ENCODE results near the gene ATAD5.
"Not testable (repeated sequence)": the region's sequence is repeated elsewhere in the genome, so short reads cannot be mapped to it uniquely, and the experiment has no call there.

Gene ATAD5

GRCh38 chr17:30824002-30824355 lies 7.8 kb upstream of the ATAD5 start:
- peak; percentile 61 for DNase-seq (ENCODE audit: low spot score)

DNA sequence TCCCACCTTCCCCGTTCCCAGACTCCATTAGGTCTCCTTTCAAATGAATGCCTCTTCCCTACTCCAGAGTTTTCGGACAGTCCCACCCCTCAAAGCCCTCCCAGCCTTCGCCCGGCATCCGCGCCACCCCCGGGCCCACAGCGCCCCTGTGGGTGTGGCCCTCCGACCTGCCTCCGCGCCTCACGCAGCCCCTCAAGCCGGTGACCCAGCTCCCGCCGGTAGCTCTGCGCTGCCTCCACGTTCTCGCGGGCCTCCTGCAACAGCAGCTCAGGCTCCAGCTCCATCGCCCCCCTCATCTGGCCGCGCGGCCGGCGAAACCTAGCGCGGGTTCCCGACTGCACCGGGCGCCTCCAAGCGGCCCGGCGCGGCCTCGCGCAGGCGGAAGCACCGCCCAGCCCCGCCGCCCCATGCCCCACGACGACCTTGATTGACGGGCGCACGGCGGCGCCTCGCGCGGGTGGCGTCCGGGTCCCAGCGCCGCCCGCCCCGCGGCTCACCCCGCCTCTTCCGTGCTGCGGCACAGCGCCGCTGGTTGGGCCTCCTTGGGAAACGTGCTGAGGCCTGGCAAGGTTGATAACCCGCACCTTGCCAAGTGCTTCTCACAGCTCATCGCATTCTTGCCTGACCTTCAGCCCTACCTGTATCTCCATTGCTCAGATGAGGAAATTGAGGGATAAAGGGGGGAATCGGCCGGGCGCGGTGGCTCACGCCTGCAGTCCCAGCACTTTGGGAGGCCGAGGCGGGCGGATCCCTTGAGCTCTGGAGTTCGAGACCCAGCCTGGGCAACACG lies 7.2 kb upstream of the ATAD5 start, which contains the start of gene CRLF3:
Gene CRLF3 (minus strand): TSS at position 337 of the 790 bp plus-strand sequence. CDS start 41 bp downstream, at position 296.
- peak; percentile 94 for DNase-seq (ENCODE audit: low spot score)

DNA sequence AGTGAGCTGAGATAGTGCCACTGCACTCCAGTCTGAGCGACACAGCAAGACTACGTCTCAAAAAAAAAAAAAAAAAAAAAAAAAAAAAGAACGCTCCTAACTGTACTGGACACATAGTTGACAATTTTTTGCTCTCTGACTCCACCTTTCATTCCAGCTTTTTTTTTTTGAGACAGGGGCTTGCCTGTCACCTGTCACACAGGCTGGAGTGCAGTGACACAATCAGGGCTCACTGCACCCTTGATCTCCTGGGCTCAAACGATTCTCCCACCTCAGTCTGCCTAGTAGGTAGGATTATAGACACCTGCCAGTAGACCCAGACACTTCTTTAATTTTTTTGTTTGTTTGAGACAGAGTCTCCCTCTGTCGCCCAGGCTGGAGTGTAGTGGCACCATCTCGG lies 4.7 kb upstream of the ATAD5 start:
- no peak for DNase-seq (ENCODE audit: low spot score)

DNA sequence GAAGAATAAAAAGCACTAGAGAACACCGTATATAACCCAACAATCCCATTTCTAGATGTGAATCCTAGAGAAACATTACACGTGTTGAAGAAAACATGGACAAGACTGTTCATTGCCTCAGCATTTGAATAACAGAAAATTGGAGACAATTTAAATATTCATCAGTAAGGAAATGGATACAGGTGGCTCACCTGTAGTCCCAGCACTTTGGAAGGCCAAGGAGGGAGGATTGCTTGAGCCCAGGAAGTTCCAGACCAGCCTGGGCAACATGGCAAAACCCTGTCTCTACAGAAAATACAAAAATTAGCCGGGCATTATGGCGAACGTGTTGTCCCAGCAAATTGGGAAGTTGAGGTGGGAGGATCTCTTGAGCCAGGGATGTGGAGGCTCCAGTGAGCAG lies 2.7 kb upstream of the ATAD5 start:
- DNase-seq (ENCODE audit: low spot score) = no peak

DNA sequence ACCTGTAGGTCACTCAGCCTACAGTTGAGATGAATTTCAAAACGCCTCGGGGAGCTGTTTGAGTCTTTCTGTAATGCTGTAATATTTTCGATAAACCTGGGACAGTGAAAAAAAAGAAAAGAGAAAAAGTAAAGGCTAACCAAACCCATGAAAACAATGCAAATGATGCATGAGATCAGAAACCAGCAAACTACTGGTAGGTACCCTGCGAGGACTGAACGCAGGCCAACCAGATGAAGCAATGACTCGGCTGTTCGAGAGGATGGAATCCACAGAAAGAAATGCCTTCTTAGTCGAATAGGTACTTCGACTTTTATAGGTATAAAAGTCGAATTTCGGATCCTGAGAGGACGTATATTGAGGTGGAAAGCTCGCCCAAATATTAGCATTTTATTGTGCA lies 509 bp upstream of the ATAD5 start:
- DNase-seq (ENCODE audit: low spot score) = peak; percentile 56

- peak; percentile 34 for DNase-seq (ENCODE audit: low spot score)
Observed at GRCh38 chr17:30832438-30833124, 815 bp downstream of the ATAD5 start.

DNA sequence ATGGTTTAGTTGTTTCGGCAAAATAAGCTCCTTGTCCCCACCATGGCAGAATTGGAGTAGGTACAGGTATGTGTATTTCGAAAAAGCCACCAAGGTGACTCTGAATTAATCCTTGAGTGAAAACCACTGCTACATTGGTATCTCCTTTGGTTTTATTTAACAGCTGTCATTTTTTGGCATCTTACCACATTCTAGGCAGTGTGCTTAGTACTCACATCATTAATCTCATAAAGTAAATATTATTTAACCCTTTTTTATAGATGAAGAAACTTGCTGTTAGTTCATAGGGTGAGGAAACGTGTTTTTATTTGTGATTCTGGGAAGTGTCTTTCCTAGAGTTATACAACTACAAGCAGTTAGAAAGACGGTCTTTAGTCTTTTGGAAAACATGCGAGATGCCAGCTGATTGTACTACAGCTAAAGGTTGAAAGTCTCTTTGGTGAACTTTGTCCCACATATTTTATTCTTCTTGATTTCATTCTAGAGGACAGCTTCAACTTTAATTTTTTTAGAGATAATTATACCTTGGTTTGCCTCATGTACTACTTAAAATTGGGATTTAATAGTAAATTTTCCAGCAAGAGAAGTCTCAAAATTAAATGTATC lies 6.5 kb downstream of the ATAD5 start:
- no peak for DNase-seq (ENCODE audit: low spot score)

DNA sequence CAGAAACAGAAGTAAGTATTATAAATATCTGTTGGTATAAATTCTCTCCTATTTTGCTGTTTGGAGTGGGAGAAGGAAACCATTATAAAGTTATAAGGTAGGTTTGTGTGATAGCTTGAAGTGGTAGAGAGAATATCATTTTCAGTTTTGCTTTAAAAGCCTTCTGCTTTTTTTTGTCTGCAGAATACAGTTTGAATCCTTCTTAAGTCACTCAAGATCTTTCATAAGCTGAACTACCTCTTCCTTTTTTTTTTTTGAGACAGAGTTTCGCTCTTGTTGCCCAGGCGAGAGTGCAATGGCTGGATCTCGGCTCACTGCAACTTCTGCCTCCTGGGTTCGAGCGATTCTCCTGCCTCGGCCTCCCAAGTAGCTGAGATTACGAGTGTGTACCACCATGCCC lies 9.0 kb downstream of the ATAD5 start:
- DNase-seq (ENCODE audit: low spot score) = no peak

DNA sequence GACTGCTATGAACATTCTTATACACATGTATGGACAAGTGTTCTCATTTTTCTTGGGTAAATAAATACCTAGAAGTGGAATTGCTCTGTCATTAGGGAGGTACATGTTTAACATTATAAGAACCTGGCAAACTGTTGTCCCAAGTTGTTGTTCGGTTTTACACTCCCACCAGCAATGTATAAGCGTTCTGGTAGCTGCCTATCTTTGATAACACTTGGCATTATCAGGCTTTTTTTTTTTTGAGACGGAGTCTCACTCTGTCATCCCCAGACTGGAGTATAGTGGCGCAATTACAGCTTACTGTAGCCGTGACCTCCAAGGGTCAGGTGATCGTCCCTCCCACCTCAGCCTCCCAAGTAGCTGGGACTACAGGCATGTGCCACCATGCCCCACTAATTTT lies 16.3 kb downstream of the ATAD5 start:
- DNase-seq (ENCODE audit: low spot score) = no peak

GRCh38 chr17:30854146-30854545 lies 22.4 kb downstream of the ATAD5 start:
- no peak for DNase-seq (ENCODE audit: low spot score)

DNA sequence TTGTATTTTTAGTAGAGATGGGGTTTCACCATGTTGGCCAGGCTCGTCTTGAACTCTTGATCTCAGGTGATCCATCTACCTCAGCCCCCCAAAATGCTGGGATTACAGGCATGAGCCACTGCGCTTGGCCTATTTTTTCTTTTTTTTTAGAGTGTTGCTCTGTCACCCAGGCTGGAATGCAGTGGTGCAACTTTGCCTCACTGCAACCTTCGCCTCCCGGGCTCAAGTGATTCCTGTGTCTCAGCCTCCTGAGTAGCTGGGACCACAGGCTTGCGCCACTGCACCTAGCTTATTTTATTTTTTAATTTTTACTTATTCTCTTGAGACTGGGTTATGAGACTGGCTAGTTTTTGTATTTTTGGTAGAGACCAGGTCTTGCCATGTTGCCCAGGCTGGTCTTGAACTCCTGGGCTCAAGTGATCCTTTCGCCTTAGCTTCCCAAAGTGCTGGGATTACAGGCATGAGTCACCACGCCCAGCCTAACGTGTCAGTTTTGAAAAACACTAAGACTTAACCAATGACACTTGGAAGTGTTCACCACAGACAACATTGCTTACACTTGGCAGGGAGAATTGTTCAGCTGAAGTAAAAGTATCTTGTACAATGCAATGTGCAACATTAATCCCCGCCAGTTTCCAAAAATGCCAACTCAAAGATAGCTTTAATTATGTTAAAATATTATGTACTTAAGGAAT lies 26.9 kb downstream of the ATAD5 start:
- no peak for DNase-seq (ENCODE audit: low spot score)

DNA sequence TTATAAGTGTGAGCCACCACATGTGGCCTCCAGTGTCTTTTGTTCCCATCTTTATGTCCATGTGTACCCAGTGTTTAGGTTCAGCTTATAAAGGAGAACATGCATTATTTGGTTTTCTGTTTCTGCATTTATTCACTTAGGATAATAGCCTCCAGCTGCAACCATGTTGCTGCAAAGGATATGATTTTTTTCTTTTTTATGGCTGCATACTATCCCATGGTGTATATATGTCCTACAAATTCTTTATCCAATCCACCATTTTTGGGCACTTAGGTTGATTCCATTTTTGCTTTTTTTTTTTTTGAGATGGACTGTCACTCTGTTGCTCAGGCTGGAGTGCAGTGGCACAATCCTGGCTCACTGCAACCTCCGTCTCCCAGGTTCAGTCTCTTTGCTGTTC lies 32.9 kb downstream of the ATAD5 start:
- no peak for DNase-seq (ENCODE audit: low spot score)

DNA sequence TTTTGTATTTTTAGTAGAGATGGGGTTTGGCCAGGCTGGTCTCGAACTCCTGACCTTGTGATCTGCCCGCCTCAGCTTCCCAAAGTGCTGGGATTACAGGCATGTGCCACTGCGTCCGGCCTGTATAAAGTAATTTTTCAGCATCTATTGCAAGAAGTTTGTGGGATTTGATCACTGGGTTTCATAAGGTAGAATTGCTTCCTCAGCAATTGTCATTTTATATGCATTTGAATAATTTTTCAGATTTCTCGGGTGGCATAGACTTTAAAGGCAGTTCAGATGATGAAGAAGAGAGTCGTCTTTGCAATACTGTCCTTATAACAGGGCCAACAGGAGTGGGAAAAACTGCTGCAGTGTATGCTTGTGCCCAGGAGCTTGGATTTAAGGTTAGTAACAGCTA lies 37.2 kb downstream of the ATAD5 start:
- no peak for DNase-seq (ENCODE audit: low spot score)

DNA sequence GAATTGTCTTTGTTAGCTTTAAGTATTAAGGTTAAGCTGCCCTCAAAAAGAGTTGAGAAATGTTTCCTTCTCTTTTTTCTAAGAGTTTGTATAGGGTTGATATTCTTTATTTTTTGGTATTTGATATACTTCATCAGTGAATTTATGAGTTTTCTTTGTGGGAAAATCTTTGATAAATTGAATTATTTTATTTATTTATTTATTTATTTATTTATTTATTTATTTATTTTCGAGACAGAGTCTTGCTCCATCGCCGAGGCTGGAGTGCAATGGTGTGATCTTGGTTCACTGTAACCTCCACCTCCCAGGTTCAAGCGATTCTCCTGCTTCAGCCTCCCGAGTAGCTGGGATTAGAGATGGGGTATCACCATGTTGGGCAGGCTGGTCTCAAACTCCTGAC lies 54.4 kb downstream of the ATAD5 start:
- no peak for DNase-seq (ENCODE audit: low spot score)

DNA sequence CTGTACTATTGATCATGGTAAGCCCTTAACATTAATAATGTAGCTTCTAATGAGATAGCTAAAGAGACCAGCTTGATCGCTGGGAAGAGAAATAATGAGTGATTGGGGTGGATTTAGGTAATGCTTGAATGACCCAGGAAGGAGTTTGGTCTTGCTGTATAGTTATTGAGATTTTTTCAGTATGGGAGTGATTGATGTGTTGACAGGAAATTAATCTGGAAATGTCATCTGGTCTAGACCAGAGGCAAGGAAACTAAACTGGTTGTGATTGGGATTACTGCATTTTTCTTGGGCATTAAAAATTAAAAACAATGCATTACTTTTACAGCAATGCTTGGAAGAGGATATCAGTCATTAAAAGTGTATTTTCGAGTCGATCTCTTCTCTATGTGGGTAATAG lies 62.5 kb downstream of the ATAD5 start:
- no peak for DNase-seq (ENCODE audit: low spot score)

DNA sequence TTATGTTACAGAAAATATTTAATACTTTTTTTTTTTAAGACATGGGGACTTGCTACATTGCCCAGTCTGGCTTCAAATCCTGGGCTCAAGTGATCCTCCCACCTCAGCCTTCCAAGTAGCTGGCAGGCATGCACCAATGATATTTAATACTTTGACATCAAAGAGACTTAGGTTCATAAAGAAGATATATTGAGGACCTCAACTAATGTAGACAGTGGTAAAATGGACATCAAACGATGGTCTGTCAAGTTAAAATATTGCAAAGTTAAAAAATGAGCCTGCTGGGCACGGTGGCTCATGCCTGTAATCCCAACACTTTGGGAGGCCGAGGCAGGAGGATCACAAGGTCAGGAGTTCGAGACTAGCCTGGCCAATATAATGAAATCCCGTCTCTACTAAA lies 65.5 kb downstream of the ATAD5 start:
- DNase-seq (ENCODE audit: low spot score) = no peak

DNA sequence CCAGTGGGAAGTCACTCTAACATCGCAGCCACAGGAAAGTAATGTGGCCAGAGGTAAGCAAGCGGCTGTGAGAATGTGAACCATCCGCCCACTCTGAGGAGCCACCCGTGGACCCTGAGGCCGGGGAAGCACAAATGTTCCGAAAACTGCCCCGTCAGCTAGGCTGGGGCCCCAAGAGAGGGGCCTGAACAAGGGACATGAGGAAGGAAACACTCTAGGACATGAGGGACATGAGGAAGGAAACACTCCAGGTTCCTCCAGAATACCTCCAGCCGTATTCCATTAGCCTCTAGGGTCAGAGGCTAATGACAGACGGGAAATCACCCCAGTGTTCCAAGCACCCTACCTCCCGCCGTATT lies 74.0 kb downstream of the ATAD5 start:
- peak; percentile 37 for DNase-seq (ENCODE audit: low spot score)

- peak; percentile 95 for DNase-seq (ENCODE audit: low spot score)
Observed at GRCh38 chr17:30906101-30906911, 74.5 kb downstream of the ATAD5 start, which contains the start of gene TEFM. TSS of gene TEFM (minus strand) at chr17:30906238. CDS start at chr17:30906198, 40 bp downstream.

DNA sequence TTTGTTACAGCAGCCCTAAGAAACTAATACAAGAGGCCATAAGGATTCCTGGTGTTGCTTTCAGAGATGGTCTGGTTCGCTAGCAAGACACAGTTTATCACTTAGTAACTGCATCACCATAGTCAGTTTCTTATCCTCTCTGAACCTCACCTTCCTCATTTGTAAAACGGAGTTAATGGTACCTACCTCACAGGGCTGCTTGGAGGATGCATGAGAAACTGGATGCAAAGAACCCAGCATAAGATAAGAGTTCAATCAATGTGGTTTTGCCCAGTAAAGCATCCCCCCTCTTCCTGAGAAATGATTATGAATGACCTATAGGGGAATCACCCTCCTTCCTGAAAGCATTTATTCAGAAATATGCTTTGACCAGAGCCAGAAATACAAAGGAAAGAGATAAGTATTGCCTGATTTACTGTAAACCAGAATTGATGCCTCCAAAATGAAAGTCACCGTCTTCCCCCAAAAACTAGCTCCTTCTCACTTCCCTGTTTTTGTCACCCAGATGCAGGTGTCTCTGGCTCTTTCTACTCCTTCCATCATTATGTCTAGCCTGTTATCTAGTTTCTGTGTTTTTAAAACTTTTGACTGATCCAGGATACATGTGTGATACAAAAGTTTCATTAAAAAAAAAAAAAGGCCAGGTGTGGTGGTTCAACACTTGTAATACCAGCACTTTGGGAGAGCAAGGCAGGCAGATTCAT lies 77.1 kb downstream of the ATAD5 start:
- no peak for DNase-seq (ENCODE audit: low spot score)

- not testable (repeated sequence) for DNase-seq (ENCODE audit: low spot score)
Observed at GRCh38 chr17:30910151-30910550, 78.4 kb downstream of the ATAD5 start.

DNA sequence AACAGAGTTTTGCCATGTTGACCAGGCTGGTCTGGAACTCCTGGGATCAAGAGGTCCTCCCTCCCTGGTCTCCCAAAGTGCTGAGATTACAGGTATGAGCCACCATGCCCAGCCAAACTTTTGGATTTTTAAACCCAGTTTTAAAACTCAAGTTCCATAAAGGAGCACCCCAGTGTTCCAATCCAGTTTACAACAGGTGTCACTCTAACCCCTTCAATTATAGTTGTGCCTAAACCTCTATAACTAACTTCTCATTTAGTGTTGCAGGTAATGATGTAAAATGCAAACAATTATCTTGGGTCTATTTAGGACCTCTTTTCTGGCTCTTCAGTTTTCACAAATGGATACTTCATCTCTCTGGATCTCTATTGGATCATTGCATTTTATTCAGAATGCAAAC lies 82.2 kb downstream of the ATAD5 start:
- DNase-seq (ENCODE audit: low spot score) = no peak

Data from NAMALWA (cell line).